ENCODE results near the gene GBF1. TPM values are rescaled to one million over a fixed set of nuclear protein-coding genes. Genes with fewer than 3 reads are reported as not detected.

GBF1 gene
- total RNA-seq, 1 experiment from 2014 or later, result 23.7 TPM

DNA sequence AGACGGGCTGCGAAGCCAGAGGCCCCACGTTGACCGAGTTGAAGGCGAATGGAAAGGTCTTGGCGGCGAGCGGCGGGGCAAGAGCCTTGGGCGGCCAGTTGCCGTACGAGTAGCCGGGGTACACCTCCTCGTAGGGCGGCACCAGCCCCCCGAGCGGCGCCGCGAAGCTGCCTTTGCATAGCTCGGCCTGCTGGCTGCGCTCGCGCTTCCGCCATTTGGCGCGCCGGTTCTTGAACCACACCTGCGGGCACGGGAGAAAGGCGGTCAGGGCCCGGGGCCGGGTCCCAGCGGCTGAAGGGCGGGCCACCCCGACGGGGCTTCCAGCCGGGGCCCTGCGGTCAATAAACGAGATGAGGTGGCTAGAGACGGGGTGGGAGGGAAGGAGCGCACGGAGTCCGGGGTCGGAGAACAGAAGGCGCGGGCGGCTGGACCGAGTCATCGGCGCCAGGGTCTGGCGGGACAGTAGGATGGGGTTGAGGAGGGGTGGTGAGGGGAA is 14.4 kb upstream of the GBF1 start:
- Histone ChIP-seq H3K4me1 (ENCODE audit: insufficient read depth, low read length) (no peaks in the 10 kb centered on the region), H2BK5ac (ENCODE audit: insufficient read length, low read length) (no peak overlapping the region), H4K5ac (ENCODE audit: insufficient read length, low read depth, low read length) (no peak overlapping the region), H3K23me2 (ENCODE audit: insufficient read length, low read depth, low read length, poor library complexity, severe bottlenecking) (peaks cover 16% of the 10 kb centered on the region), H2BK20ac (ENCODE audit: low read depth, low read length, poor library complexity, severe bottlenecking) (no peak overlapping the region), H4K91ac (ENCODE audit: insufficient read length, low read depth, low read length) (no peak overlapping the region), H3K79me2 (ENCODE audit: insufficient read depth, low read length) (no peaks in the 10 kb centered on the region), H3K4ac (ENCODE audit: low read depth, low read length) (no peak overlapping the region), H3K27me3 (ENCODE audit: insufficient read depth, low read length) (peaks cover 67% of the 10 kb centered on the region), H3K79me1 (ENCODE audit: insufficient read depth, low read depth, low read length, poor library complexity, severe bottlenecking) (no peaks in the 10 kb centered on the region), H2BK120ac (ENCODE audit: low read depth, low read length, poor library complexity, severe bottlenecking) (no peak overlapping the region), H3K4me2 (ENCODE audit: insufficient read depth, insufficient read length, low read length) (peak overlapping the region; percentile 53), H3K27ac (ENCODE audit: insufficient read length, low read depth, low read length) (no peak overlapping the region), H3K23ac (ENCODE audit: insufficient read length, low read depth, low read length) (no peak overlapping the region), H3K14ac (ENCODE audit: insufficient read depth, low read length) (no peak overlapping the region), H3K56ac (ENCODE audit: insufficient read length, low read depth, low read length) (no peak overlapping the region), H3K9ac (ENCODE audit: extremely low read depth, insufficient read length, low read length) (no peak overlapping the region), H4K8ac (replicated peaks; ENCODE audit: insufficient read length, low read depth, low read length) (no peak overlapping the region), H2AK5ac (ENCODE audit: insufficient read length, low read length) (no peak overlapping the region), H4K20me1 (ENCODE audit: control insufficient read depth, insufficient read depth, insufficient read length) (peaks cover 2% of the 10 kb centered on the region), H2AFZ (ENCODE audit: low read length) (no peak overlapping the region), H2BK12ac (ENCODE audit: insufficient read length, low read depth, low read length) (no peak overlapping the region), H3T11ph (ENCODE audit: low read length) (no peak overlapping the region), H3K9me3 (ENCODE audit: control insufficient read depth, low read depth, low read length) (no peaks in the 10 kb centered on the region), H2BK15ac (ENCODE audit: low read depth, low read length) (no peak overlapping the region), H3K18ac (ENCODE audit: insufficient read length, low read depth, low read length) (no peak overlapping the region)
- peaks cover 0 to 6% of the 10 kb centered on the region in 2 experiments; a peak in 2 of 5 replicates for H3K9me3 Mint-ChIP-seq
- peak; percentile 69 for DNase-seq
- no CpG with 5 or more reads among the region's 52 CpGs for WGBS (ENCODE audit: extremely low coverage, insufficient read length, low lambda C conversion rate)
- no peaks in the 10 kb centered on the region; a peak in 1 of 7 replicates for H3K36me3 Mint-ChIP-seq (ENCODE audit: insufficient read depth in 1 of 3, low read depth in 3 of 3)
- H3K27me3 Mint-ChIP-seq (ENCODE audit: low read depth), result peaks cover 98% of the 10 kb centered on the region
- TF ChIP-seq, protein P1, sequence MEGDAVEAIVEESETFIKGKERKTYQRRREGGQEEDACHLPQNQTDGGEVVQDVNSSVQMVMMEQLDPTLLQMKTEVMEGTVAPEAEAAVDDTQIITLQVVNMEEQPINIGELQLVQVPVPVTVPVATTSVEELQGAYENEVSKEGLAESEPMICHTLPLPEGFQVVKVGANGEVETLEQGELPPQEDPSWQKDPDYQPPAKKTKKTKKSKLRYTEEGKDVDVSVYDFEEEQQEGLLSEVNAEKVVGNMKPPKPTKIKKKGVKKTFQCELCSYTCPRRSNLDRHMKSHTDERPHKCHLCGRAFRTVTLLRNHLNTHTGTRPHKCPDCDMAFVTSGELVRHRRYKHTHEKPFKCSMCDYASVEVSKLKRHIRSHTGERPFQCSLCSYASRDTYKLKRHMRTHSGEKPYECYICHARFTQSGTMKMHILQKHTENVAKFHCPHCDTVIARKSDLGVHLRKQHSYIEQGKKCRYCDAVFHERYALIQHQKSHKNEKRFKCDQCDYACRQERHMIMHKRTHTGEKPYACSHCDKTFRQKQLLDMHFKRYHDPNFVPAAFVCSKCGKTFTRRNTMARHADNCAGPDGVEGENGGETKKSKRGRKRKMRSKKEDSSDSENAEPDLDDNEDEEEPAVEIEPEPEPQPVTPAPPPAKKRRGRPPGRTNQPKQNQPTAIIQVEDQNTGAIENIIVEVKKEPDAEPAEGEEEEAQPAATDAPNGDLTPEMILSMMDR (conservative IDR thresholded peaks at IDR 0.05), result peak; percentile 53
- H3K4me1 Mint-ChIP-seq, result peaks cover 3 to 17% of the 10 kb centered on the region in 2 experiments
- peak overlapping the region; percentile 57 to 80 for H3K4me3 Mint-ChIP-seq
- no peak overlapping the region for H3K27ac Mint-ChIP-seq
